CD4-positive, alpha-beta T cell treated with Interleukin-17A for 4 hours (primary cell): ENCODE measurements around the gene PHF19.

Source experiments
- DNase-seq: peaks from one replicate; pipeline ENCODE4 v3.0.0-alpha.2; 2020; ENCODE audit warnings: mixed read lengths

The PHF19 gene

DNA sequence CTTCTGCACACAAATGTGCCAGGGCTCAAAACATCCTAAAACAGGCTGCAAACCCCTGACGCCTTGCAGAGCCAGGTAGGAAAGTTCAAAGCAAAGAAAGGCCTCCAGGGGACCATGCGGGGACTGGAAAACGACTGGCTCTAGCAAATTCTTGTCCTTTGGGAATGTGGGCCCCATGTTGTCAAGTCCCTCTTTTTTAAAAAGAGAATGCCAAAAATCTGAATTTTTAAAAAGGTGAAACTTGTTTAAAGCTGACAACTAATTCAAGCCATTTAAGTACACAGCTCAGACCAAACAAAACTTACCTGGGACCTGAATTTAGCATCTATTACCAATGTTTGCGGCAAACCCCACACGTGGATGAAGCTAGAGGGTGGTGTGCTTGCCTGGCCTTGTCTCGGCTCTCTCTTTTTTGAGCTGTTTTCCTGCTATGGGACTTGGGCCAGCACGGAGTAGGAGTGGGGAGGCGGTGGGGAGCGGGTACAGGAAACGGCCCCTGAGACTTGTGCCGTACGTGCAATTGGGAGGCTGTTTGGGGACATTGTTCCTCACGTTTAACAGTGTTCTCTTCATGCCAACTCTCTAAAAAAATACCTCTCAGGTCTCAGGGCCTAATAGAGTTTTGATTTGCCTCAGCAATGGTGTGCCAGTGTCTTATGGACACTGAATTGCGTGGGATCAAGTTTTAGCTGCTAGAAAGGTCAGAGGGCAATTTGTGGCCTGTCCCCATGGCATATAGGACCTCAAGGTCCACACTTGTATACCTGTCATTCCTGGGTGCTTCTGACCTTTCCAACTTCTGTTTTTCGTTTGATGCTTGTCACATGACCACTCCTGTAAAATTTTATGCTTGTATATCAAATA is 15.1 kb upstream of the PHF19 start:
- DNase-seq: peak; percentile 56

DNA sequence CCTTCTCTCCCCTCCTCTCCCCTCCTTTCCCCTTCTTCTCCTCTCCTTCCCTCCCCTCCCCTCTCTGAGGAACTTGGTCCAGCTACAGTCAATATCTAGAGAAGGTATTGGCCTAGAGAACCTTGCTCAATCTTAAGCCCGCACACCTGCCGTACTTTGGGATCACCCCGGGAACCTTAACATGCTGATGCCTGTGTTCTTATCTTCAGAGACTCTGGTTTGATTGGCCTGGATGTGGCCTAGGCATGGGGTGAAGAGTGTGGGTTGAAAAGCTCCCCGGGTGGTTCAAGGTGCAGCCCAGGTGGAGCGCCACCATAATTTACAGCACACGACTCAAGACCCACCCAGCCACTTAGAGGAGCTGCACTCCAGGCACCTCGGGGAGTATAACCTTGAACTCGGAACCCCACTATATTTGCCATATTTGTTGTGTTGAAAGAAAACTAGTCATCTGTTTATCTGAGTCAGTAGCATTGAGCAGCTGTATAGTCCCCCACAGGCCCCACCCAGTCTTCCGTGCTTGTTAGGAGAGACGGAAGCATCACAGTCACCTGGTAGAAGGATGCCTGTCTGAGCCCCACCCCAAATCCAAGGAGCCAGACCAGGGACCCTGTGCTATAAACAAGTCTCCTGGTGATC is 14.4 kb upstream of the PHF19 start:
- peak; percentile 90 for DNase-seq

DNA sequence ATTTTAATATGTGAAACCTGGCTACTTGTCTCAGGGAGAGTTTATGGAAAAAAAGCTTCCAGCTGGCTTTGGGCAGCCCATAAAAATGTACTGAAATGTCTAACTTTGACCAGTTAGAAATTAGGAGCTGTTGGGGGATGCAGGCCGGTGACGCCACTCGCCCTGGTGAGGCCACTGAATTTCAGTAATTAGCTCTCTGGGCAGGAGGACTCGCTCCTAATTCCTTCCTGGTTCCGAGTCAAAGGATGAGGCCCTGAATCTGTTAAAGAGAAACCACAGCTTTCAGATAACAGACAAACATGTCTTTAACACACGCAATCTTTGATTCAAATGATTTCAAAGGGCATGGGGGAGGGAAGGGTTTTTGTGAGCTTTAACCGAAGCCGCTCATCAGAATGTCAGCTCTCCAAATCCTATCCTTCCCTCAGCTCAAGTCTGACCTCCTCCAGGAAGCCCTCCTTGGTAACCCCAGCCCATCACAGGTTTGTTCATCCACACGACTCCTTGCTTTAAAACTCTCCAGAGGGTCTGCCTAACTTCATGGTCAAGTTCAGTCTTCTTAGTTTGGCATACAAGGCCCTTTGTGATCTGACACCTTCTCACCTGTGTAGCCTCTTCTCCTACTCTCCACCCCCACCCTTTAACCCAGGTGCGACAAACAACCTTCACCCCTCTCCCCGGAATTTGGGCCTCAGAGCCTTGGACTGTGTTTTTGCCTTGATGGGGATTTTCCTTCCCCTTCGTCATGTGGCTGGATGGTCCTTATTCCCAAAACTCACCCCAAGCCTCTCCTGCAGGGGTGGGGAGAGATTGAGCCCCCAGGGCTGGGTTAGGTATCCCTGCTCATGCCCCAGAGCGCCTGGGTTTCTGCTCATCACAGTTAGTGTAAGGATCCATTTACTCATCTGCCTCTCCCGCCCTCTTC is 13.6 kb upstream of the PHF19 start:
- peak; percentile 70 for DNase-seq

DNA sequence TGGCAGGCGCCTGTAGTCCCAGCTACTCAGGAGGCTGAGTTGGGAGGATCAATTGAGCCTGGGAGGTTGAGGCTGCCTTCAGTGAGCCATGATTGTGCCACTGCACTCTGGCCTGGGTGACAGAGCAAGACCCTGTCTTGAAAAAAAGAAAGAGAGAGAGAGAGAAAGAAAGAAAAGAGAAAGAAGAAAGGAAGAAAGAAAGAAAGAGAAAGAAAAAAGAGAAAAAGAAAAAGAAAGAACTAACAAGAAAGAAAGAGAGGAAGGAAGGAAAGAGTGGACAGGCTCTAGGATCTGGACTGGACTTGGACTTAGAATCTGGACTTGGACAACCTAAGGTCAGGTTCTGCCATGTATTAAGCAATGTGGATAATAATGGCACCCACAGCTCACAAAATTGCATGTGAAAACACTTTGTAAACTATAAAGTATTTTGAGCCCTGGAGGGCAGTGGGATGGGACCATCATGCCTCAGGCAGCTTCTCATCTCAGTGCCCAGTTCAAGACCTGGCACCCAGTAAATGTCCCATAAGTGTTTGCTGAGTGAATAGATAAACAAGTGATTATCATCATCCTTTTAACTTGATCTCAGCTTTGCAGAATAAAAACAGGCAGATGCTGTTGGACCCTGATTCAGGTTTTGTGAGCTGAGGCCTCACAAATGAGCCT is 12.8 kb upstream of the PHF19 start:
- peak; percentile 30 for DNase-seq

DNA sequence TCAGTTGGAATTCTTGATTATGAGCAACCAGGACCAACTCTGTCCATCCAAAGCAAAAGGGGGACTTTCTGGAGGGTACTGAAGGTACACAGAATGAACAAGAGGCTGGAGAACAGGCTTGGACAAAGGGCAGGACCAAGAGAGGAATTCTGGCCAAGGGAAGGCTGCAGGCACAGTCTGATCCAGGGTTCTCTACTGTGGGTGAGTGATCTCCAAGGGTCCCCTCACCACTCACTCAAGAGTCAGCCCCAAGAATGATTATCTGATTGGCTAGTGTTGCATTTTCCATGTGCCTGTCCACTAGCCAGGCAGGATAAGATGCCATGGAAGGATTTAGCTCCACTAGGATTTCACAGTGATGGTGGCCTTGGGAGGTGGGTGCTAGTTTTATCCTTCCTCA is 11.6 kb upstream of the PHF19 start:
- no peak for DNase-seq

DNA sequence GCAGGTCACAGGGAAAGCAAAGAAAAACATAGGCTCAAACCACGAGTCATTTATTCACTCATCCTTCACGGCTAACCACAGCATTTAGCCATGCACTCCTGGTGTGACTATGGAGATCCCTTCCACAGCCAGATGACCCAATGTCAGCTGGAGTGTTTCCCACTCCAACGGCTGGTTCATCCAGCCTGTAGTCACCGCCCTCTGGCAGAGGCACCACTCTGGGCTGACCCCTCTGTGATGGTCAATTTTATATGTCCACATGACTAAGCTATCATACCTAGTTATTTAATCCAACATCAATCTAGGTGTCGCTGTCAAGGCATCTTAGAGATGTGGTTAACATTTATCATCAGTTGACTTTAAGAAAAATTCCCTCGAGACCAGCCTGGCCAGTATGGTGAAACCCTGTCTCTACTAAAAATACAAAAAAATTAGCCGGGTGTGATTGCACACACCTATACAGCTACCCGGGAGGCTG is 9.5 kb upstream of the PHF19 start:
- no peak for DNase-seq

DNA sequence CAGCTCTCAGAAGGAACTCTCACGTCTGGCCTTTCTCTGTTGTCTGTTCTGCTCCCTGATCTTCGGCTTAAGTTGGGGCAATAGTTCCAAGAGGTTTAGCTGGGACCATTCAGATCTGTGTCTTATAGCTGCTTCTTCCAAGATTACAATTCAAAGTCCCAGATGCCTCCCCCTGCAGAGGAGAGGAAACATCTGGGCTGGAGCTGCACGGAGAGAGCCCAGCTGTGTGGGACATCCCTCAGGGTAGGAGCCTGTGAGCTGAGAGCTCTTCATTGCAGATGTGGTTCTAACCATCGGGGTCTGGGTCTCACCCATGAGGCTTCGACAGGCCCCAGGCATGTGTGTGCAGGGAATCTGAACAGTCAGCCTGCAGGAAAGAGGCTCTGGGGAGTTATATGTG is 9.0 kb upstream of the PHF19 start:
- no peak for DNase-seq

DNA sequence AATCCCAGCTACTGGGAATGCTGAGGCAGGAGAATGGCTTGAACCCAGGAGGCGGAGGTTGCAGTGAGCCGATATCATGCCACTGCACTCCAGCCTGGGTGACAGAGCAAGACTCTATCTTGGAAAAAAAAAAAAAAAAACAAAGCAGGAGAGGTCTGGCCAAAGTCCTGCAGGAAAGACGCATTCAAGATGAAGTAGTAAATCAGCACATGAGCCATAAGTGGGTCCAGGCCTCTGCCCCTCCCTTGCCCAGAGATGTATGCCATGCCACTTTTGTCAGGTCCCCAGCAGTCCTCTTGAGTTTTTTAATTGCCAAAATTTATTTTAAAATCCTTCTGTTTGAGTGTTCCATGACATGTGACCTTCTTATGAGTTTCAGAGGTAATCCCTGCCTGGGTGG is 8.5 kb upstream of the PHF19 start:
- no peak for DNase-seq

DNA sequence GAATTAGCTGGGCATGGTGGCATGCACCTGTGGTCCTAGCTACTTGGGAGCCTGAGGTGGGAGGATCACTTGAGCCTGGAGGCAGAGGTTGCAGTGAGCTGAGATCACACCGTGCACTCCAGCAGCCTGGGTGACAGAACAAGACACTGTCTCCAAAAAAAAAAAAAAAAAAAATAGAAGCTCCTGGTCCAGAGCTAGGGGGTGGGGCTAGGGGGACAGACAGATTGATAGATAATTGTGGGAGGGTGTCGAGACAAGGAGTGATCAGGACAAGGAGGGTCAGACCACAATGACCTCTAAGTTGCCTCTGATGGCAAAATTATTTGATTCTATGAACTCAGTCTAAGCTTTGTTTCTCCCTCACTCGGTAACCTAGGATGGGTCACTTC is 6.6 kb upstream of the PHF19 start:
- peak; percentile 21 for DNase-seq

DNA sequence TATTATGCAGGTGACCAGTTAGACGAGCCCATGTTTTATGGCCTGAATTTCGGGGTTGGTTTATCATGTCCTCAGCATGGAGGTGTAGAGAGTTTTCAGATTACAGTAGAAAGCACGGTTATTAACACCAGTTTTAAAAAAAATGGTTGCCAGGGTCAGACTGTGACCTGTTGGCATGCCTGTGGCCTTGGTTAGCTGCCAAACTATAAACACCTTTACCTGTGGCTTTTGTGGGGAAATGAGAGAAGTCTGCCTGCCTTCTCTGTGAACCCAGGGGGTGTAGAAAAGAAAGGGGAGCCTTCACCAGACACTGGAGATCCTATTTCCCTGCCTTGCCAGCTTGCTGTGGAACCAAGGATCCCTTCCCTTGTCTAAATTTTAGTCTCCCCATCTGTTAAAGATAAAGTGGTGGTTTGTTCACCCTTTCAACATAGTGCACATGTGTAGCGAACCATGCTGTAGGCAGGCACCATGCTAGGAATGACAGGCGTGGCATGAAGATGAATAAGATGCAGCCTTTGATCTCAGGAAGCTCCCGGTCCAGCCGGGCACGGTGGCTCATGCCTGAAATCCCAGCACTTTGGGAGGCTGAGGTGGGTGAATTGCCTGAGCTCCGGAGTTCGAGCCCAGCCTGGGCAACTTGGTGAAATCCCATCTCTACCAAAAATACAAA is 6.1 kb upstream of the PHF19 start:
- peak; percentile 55 for DNase-seq

DNA sequence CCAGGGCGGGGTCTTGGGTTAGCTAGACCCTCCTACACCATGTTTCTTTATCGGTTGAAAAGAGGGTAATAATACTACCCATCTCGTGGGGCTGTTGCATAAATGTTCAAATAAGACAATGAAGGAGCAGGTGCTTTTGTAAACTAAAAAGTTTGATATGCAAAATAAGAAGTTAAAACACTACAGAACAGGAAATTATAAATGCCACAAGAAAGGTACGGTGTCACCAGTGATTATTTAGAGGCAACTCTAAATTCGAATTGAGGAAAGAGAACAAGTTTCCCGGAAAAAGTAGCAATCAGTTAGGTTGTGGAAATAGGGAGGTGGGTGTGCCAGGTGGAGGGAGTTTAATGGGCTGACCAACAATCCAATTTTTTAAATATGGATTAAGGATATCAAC is 2.5 kb upstream of the PHF19 start:
- DNase-seq: no peak

DNA sequence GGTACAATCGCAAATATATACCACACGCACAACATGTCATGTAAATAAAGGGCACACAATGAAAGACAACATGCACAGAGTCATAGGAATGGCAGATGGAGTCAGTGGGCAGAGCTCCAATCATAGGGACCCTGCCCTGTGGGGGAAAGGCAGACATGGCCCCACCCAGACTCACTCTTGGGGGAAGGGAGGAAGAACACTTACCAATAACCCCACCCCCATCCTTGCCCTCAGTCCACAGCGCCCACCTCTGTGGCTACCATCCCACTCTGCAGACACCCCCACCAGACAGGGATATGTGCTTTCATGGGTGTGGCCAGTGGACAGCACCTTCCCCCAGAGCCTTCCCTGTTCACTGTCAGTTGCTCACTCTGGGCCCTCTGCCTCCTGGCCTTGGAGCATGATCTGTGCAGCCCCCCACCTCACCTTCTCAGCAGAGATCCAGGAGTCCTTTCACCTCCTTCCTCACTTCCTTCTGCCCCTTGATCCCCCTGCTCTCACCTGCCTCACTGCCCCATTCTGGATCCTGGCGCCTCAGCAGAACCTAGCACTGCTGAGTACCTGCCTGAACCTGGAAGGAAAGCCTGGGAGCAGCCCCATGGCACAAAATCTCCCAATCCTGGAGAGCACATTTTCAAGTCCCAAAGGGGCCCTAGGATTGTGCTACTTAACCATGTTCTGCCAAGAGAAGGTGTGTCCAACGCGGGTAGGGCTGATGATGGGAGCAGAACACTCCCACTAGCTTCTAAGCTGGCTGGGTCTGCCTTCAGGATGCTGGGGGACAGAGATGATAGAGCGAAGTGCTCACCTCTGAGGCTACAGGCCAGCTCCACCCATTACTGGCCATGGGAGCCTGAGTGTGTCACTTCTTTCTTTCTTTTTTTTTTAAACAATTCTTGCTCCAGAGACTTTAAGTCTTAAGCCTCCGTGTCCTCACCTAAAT is 1.5 kb upstream of the PHF19 start:
- DNase-seq: peak; percentile 65

DNA sequence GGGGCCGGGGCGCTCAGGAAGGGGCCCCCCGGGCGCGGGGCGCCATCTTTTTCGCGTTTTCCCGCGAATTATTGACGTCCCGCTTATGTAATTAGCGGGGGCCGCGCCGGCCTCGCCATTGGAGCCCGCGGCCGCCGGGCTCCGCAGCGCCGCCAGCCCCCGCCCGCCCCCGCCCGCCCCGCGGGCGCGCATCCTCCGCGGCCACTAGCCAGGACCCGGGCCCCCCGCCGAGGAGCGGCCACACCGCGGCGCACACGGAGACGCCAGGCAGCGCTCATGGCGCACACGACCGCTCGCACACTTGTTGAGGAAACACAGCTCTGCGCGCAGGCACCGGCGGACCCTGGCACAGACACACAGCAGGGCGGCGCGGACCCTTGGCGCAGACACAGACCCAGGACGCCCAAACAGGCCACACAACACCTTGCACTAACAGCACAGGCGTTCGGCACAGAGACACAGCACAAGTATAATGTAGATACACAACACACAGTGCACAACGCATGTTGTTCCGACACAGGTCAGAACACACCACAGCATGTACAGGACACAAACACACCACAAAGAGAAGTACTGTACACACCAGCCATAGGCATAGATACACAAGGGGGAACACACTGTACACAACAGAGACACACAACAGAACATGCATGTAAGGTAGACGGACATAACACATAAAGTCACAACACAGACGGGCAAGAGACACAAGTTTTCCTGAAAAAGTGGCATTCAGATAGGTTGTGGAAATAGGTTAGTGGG is 467 bp upstream of the PHF19 start:
- peak; percentile 78 for DNase-seq

DNA sequence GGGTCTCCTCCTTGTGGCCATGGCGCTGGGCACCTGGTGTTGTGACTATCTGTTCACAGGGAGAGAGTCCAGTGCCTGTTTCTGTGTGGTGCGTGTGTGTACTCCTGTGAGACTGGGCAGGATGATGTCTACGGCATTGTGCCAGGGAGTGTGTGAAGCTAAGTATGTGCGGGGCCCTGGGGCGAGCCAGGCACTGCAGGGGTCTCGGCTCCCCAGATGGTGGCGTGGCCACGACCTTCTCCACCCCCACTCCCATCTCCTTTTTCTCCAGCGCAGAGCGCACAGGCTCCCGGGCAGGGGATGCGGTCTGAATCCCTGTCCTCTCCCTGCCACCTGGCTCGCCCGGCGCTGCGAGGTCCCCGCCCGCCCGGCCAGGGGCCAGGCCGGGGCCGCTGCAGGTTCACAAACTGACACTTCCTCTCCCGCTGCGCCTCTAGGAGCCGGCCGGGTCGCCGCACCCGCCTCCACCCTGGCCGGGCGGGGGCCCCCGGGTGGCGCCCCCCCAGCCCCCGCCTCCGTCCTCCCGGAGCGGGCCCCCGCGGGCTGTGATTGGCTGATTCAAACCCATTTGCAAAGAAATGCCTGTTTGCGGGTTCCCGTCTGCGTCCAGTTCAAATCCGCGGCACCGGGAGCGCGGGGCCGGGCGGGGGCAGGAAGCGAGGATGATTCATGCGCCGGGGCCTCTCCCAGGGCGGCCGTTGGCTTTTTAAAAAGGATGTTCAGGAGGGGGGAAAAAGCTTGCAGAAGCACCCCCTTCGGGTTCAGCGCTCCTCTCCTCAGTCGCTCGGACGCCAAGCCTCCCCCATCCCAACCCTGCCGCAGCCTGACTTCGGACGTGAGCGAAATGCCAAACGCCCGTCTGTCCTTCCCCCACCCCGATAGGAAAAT is 790 bp downstream of the PHF19 start:
- peak; percentile 94 for DNase-seq

DNA sequence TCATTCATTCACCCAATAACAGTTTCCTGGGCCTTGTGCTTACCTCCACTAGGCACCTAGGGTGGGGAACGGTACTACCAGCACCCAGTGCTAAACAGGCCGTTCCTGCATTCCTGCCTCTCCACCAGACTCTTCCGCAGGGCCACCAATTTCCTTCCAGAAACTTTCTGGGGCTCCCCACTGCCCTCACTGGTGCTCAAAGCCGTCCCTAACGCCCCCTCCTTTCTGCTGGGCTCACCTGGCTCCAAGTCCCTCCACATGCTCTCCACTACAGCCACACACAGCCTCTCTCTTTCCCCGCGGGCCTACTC is 1.4 kb downstream of the PHF19 start:
- DNase-seq: no peak

DNA sequence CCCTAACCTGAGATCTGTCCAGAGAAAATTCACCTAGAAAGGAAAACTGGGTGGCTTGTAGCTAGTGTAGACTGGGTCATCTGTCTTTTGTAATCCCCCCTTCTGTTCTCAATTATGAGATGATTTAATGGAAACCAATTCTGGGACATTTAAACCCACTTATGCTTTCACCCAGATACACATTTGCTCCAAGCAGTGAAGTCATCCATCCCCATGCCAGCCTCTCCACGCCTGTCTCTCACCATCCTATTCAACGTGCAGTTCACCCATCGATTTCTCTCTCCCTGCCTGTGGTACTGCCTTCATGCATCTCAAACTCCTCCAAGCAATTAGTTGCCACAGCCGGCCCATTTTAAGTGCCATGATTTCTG is 1.8 kb downstream of the PHF19 start:
- no peak for DNase-seq

DNA sequence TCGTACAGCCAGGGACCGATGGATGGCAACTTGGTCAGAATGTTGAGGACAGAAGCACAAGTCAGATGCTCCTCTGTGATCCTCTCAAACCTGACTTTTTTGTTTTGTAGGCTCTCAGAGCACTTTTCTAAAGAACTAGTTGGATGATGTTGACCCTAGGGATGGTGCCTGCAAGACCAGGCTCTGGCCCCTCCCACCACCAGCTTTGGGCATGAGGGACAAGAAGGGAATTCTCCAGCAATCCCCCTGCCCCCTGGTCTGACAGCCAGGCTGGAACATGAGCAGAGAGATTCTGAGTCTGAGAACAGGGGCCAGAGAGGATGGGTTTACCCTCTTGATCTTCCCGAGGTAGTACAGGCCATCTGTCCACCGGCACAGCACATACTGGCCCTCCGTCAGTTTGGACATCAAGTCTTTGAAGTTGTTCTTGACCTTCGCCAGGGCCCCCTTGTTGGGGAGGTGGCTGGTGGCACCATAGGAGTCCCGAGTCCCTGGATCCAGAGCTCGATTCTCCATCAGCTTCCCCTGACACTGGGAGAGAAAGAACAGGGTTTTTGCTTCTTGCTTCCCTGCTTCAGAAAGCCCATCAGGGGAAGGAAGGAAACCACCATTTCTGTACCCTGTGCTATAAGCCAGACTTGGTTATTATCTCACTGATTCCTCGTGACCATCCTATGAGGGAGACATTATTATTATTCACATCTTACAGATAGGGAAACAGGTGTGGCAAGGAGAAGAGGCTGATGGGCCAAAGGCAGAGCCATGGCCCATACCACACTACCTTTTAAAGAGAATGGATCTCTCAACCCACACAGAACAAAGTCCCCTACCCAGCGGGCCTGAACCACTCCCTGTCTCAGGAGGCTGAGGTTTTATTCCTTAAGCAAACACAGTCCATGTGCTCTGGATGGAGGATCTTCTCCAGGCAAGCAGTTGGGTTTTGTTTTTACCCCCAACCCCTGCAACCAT is 2.5 kb downstream of the PHF19 start:
- DNase-seq: no peak

DNA sequence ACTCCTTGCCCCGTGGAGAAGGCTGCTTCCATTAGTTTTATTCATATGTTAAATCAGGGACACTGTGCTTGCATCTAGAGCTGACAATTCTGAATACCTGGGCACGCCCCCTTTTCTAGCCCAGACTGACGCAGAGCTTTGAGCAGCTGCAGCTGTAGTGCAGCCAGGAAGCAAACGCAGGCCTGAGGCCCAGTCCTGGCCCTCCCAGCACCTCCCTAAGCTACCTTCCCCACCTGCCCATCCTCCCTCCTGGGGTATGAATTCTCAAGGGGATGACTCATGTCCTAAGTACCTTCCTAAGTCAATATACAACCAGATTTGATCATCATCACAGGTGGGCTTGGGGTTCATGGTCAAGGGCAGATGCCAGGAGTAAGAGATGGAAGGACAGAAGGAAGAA is 3.5 kb downstream of the PHF19 start:
- peak; percentile 70 for DNase-seq
